ENCODE results near the gene CDK9. TPM values are rescaled to one million over a fixed set of nuclear protein-coding genes. Genes with fewer than 3 reads are reported as not detected.
"Not testable (repeated sequence)": the region's sequence is repeated elsewhere in the genome, so short reads cannot be mapped to it uniquely, and the experiment has no call there.

CDK9 gene
- total RNA-seq (2014; rRNA removed; shearing (Covaris generic)), result 16.7 and 23.1 TPM in 2 replicates
- 34.7 and 49.9 TPM in 2 replicates for polyA plus RNA-seq (2014; cell fraction: nucleus; rRNA removed)

DNA sequence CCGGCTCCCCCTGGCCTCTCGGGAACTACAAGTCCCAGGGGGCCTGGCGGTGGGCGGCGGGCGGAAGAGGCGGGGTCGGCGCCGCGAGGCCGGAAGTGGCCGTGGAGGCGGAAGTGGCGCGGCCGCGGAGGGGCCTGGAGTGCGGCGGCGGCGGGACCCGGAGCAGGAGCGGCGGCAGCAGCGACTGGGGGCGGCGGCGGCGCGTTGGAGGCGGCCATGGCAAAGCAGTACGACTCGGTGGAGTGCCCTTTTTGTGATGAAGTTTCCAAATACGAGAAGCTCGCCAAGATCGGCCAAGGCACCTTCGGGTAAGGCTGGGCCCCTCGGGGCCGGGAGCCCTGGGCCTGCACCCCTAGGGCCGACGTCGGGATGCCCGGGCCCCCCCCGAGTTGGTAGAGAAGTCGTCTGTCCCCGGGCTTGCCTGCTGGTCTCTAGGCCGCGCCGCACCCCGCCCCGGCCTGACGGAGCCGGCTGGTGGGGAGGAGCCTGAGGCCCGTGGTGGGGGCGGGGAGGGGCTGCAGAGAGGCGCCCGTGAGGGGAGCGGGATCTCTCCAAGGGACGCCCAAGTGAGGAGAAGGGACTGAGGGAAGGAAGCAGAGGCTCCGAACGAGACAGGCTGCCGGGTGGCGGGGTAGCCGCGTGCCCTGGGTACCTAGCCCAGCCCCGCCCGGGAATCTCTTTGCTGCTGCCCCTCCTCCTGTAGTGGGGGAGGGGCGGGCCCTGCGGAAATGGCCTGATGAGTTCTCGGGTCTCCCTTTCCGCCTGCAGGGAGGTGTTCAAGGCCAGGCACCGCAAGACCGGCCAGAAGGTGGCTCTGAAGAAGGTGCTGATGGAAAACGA, at the start of gene CDK9:
Gene CDK9 (plus strand): TSS at position 102 of the 840 bp plus-strand sequence. CDS start 115 bp downstream, at position 217.
- DNase-seq (ENCODE audit: extremely low read depth, low read depth), result peak; percentile 85

- DNase-seq (ENCODE audit: extremely low read depth, low read depth), result no peak
Measured at GRCh38 chr9:127738666-127739065, 47.2 kb upstream of the CDK9 start.

DNA sequence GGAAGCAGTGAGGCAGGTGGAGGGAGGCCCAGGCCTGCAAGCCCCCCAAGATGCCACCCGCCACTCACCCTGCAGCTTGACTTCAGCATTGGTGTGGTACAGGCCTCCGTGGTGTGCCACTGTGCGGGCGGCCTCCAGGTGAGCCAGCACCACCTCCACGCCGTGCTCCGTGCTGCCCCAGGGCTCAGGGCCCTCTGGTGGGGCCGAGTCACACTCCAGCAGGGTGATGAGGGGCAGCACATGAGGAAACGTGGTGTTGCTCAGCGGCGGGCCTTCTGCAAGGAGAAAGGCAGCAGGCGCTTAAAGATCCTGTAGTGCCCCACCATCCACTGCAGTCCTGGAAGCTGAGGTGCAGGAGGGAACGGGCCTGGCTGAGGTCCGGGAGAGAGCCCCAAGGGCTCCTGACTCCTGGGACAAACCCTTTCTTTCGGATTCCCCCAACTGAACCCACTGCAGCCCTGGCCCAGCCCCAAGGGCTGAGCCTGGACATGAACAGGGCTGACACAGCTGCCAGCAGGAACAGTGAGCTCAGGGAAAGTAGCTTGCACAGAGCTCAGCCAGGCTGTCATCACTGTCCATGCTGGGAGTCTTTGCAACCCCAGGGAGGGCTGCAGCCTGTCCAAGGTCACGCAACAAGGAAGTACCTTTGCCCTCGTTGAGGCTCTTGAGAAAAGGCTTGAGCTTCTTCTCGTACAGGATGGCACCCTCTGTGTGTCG, 46.1 kb upstream of the CDK9 start:
- no peak for DNase-seq (ENCODE audit: extremely low read depth, low read depth)

DNA sequence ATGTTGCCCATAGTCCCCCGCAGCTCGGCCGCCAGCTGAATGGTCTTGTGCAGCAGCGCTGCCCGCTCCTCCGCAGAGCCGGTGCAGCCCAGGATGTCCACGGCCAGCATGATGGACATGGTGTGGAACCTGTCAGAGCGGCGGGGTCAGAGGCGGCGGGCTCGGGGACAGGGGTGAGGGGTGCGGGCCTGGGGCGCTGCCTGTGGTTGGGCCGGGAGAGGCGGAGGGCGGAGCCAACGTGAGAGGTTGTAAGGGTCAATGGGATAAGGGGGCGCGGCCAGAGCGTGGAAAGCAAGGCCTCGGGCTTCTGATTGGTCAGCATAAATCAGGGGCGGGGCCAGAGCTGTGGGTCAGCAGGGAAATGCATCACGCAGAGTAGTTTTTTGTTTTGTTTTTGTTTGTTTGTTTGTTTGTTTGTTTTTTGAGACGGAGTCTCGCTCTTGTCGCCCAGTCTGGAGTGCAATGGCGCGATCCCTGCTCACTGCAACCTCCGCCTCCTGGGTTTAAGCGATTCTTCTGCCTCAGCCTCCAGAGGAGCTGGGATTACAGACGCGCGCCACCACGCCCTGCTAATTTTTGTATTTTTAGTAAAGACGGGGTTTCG, 43.9 kb upstream of the CDK9 start:
- peak; percentile 88 for DNase-seq (ENCODE audit: extremely low read depth, low read depth)

GRCh38 chr9:127742435-127743088, 43.3 kb upstream of the CDK9 start:
- DNase-seq (ENCODE audit: extremely low read depth, low read depth), result peak; percentile 70

- no peak for DNase-seq (ENCODE audit: extremely low read depth, low read depth)
Measured at GRCh38 chr9:127744398-127745110, 41.3 kb upstream of the CDK9 start.

DNA sequence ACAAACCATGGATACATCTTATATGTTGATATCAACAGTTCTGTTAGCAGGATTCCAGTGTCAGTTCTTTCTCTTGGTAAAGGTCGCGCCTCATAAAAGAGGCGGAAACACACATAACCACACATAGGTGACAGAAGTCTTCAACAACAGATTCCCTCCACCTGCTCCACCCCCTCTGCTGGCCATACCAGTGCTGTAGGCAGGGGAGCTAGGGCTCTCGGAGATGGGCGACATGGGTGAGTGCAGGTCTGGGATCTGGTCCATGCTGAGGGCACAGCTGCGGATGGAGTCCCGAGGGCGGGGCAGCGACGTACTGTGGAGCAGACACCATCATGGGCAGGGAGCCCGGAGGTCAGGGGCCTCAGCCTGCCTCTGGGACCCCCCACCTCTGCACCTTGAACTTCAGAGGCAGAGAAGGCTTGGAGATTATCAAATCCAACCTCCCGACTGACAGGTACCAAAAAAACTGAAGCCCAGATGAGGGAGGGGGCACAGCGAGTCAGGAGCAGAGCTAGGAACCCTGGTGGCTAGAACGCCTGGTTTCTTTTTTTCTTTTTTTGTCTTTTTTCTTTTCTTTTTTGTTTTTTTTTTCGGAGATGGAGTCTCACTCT, 38.8 kb upstream of the CDK9 start:
- DNase-seq (ENCODE audit: extremely low read depth, low read depth), result no peak

DNA sequence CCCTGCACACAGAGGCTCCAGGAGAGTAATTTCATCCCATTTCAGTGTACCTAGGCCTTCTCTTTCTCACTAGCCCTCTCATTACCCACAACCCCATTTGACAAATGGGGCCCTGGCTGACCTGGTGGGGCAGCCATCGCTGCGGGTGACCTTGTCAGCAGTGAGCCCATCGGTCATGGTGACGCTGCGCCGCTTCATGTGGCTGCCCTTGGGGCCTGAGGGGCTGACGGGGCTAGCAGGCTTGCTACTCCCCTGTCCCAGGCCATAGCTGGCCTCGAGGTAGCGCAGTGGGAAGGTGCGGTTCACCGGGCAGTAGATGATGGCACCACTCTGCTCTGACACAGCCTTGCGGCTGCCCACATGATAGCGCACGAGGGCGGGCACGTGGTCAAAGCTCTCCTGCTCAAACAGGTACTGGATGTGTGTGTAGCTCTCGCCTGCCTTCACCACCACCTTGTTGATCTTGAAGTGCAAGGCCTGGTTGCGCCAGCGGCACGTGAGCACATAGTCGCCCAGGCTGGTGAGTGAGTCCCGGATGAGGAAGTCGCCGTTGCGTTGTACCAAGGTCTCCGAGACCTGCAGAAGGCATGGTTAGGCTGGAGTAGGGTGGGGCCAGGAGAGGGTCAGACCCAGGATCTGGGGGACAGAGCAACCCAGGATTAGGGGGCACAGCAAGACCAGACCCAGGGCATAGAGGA, 36.6 kb upstream of the CDK9 start:
- DNase-seq (ENCODE audit: extremely low read depth, low read depth), result no peak

DNA sequence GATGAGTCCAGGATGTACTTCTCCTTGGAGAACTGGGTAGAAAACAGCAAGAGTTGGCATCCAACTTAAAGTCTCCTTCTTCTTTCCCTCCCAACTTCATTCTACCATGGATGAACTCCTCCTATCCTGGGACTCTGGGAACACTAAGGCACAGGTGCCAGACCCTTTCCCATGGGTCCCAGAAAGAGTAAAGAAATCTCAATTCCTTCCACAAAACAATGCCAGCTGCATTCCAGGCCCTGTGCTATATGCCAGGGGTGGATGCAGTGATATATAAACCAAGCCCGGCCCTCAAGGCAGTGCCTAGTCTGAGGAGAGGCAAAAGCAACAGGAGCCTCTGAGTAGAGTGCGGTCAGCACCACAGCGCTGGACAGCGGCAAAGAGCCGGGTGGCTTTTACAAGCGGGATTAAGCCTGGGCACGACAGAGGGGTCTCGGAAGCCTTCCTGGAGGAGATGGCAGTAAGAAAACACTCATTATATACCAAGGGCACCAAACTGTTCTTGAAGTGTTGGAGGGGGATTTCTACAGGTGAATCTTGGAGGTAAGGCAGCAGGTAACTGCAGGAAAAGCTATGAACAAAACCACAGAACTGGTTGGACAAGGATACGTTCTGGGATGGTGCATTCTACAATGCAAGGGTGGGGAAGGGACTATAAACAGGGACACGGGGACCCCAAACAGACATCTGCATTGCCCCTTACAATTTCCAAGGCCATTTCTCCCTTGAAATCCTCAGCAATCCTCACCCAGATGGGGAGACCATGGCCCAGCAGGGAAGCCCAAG, 34.4 kb upstream of the CDK9 start:
- DNase-seq (ENCODE audit: extremely low read depth, low read depth), result no peak

GRCh38 chr9:127753148-127753547, 32.7 kb upstream of the CDK9 start:
- no peak for DNase-seq (ENCODE audit: extremely low read depth, low read depth)

DNA sequence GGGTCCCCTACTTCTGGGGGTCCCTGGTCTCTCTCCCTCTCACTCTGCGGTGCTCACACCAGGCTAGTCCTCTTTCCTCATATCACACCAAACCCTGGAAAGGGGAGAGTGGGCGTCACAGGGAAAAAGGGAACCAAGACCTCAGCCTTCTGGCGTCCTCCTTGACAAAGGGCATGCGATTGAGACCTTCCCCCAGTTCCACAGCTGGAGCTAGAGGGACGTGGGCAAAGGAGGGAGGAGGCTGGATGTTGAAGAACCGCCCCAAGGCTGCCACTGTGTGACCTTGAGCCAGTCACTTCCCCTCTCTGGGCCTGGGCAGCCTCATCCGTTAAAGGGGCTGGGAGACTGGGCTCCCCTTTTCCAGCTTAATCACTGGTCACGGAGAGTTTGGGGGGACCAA, 32.2 kb upstream of the CDK9 start:
- DNase-seq (ENCODE audit: extremely low read depth, low read depth), result no peak

DNA sequence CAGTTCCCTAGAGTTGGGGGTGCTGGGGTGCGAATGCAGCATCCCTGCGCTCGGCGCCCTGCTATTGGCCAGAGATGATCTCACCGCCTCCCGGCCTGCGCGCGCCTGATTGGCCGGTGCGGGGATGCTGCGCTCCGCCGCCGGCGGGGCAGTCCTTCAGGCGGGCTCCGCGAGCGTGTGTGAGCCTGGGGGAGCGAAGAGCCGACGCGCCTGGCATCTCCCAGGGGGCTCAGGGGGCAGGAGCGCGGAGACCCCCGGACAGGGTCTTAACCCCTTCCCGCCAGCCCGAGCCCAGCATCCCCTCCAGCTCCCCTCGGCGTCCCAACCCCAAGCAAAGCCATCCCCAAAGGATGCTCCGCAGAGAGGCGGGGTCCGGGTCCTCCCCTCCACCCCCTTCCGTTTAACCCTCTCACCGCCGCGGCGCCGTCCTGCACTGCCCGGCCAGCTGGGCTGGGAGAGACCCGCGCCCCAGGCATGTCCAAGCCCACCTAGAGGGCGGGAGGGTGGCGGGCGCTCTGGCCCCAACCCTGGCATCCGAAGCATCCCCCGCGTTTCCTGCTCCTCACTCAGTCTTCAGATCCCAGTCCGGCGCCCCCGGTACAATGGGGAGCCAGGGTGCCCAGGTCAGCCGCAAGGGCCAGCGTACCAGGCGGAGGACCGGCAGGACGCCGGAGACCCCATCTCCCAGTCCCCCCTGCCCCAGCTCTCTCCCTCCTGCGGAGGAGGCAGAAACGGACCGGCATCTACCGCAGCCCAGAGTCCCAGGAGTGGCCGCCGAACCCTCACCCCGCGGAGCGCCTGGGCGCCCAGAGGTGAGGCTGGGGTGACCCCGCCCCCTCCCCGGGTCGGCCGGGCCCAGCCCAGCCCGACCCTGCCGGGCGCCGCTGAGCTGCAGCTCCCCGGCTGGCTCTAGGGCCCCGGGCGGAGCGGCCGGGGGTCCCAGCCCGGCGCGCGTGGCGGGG, 31.5 kb upstream of the CDK9 start:
- no peak for DNase-seq (ENCODE audit: extremely low read depth, low read depth)

GRCh38 chr9:127755061-127756060, 30.5 kb upstream of the CDK9 start:
- no peak for DNase-seq (ENCODE audit: extremely low read depth, low read depth)

GRCh38 chr9:127756233-127756632, 29.6 kb upstream of the CDK9 start:
- no peak for DNase-seq (ENCODE audit: extremely low read depth, low read depth)

DNA sequence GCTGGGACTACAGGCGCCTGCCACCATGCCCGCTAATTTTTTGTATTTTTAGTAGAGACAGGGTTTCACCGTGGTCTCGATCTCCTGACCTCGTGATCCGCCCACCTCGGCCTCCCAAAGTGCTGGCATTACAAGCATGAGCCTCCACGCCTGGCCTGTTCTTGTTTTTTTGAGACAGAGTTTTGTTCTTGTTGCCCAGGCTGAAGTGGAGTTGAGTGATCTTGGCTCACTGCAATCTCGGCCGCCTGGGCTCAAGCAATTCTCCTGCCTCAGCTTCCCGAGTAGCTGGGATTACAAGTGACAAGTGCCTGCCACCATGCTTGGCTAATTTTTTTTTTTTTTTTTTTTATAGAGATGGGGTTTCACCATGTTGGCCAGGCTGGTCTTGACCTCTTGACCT, 29.1 kb upstream of the CDK9 start:
- DNase-seq (ENCODE audit: extremely low read depth, low read depth), result not testable (repeated sequence)

- no peak for DNase-seq (ENCODE audit: extremely low read depth, low read depth)
Measured at GRCh38 chr9:127758843-127759242, 27.0 kb upstream of the CDK9 start.
